Measurements from ENCODE around the gene SWI5.

SWI5 gene

GRCh38 chr9:128260340-128260739 lies 15.7 kb upstream of the SWI5 start:
- TF ChIP-seq TAF1 (IDR thresholded peaks at IDR 0.05; ENCODE audit: borderline replicate concordance, insufficient read depth, low read length) (no peak), REST (IDR thresholded peaks at IDR 0.05; ENCODE audit: insufficient read depth in 1 of 2, low read depth in 2 of 2, low read length in 2 of 2) (no peak), SIN3A (IDR thresholded peaks at IDR 0.05; ENCODE audit: borderline replicate concordance, insufficient read depth, low read length) (no peak), POLR2AphosphoS5 (IDR thresholded peaks at IDR 0.05; ENCODE audit: low read depth, low read length) (no peak), FOXP2 (optimal IDR thresholded peaks at IDR 0.05; ENCODE audit: borderline replicate concordance, extremely low read depth, extremely low read length, insufficient read depth) (no peak)

GRCh38 chr9:128262687-128263086 lies 13.4 kb upstream of the SWI5 start:
- TF ChIP-seq FOXP2 (optimal IDR thresholded peaks at IDR 0.05; ENCODE audit: borderline replicate concordance, extremely low read depth, extremely low read length, insufficient read depth) (no peak), REST (IDR thresholded peaks at IDR 0.05; ENCODE audit: insufficient read depth in 1 of 2, low read depth in 2 of 2, low read length in 2 of 2) (no peak), TAF1 (IDR thresholded peaks at IDR 0.05; ENCODE audit: borderline replicate concordance, insufficient read depth, low read length) (no peak), POLR2AphosphoS5 (IDR thresholded peaks at IDR 0.05; ENCODE audit: low read depth, low read length) (no peak), SIN3A (IDR thresholded peaks at IDR 0.05; ENCODE audit: borderline replicate concordance, insufficient read depth, low read length) (no peak)

GRCh38 chr9:128265348-128265847 lies 10.7 kb upstream of the SWI5 start:
- TF ChIP-seq SIN3A (IDR thresholded peaks at IDR 0.05; ENCODE audit: borderline replicate concordance, insufficient read depth, low read length) (no peak), REST (IDR thresholded peaks at IDR 0.05; ENCODE audit: insufficient read depth in 1 of 2, low read depth in 2 of 2, low read length in 2 of 2) (no peak), TAF1 (IDR thresholded peaks at IDR 0.05; ENCODE audit: borderline replicate concordance, insufficient read depth, low read length) (no peak), POLR2AphosphoS5 (IDR thresholded peaks at IDR 0.05; ENCODE audit: low read depth, low read length) (no peak), FOXP2 (optimal IDR thresholded peaks at IDR 0.05; ENCODE audit: borderline replicate concordance, extremely low read depth, extremely low read length, insufficient read depth) (no peak)

GRCh38 chr9:128266868-128267590 lies 9.0 kb upstream of the SWI5 start:
- no peak for TF ChIP-seq POLR2AphosphoS5 (IDR thresholded peaks at IDR 0.05; ENCODE audit: low read depth, low read length)
- no peak for TF ChIP-seq SIN3A (IDR thresholded peaks at IDR 0.05; ENCODE audit: borderline replicate concordance, insufficient read depth, low read length)
- no peak for TF ChIP-seq TAF1 (IDR thresholded peaks at IDR 0.05; ENCODE audit: borderline replicate concordance, insufficient read depth, low read length)
- TF ChIP-seq FOXP2 (optimal IDR thresholded peaks at IDR 0.05; ENCODE audit: borderline replicate concordance, extremely low read depth, extremely low read length, insufficient read depth): no peak
- TF ChIP-seq REST (IDR thresholded peaks at IDR 0.05; ENCODE audit: insufficient read depth in 1 of 2, low read depth in 2 of 2, low read length in 2 of 2): no peak

Data from PFSK-1 (cell line).